Mesendoderm (in vitro differentiated cells): ENCODE data around the gene TRAPPC2.

Source experiments
- DNase-seq: peaks from one replicate; pipeline ENCODE4 v3.0.0; 2013
- H2AK5ac ChIP-seq: 2 replicates; pipeline ENCODE4 v1.6.1; 2013; ENCODE audit warnings: low read length, inconsistent platforms
- H2BK120ac ChIP-seq: 2 replicates; pipeline ENCODE4 v1.6.1; 2013; ENCODE audit warnings: low read depth, mild to moderate bottlenecking, low read length, moderate library complexity, mixed read lengths
- H2BK15ac ChIP-seq: replicated peaks from 2 replicates; pipeline ENCODE4 v1.6.1; 2013; ENCODE audit warnings: low read depth, mild to moderate bottlenecking, moderate library complexity
- H2BK5ac ChIP-seq: 2 replicates; pipeline ENCODE4 v1.6.1; 2013; ENCODE audit warnings: low read length, inconsistent platforms
- H3K18ac ChIP-seq: 2 replicates; pipeline ENCODE4 v1.6.1; 2013; ENCODE audit warnings: mild to moderate bottlenecking, low read length, mixed read lengths
- H3K23ac ChIP-seq: one replicate; pipeline ENCODE4 v1.6.1; 2013; ENCODE audit warnings: low read length
- H3K27ac ChIP-seq: 2 replicates; pipeline ENCODE4 v1.5.1; 2013; ENCODE audit warnings: low read depth, mild to moderate bottlenecking, inconsistent platforms, low read length, moderate library complexity
- H3K27me3 ChIP-seq: 2 replicates; pipeline ENCODE4 v1.6.1; 2013; ENCODE audit warnings: low read length, control low read depth, mild to moderate bottlenecking, inconsistent platforms; ENCODE audit not compliant: insufficient read depth, poor library complexity
- H3K36me3 ChIP-seq: 2 replicates; pipeline ENCODE4 v1.6.1; 2013; ENCODE audit warnings: low read length, inconsistent platforms; ENCODE audit not compliant: control insufficient read depth, insufficient read depth
- H3K4ac ChIP-seq: one replicate; pipeline ENCODE4 v1.6.1; 2013; ENCODE audit warnings: low read depth, mild to moderate bottlenecking, low read length, moderate library complexity
- H3K4me1 ChIP-seq: 2 replicates; pipeline ENCODE4 v1.6.1; 2013; ENCODE audit warnings: low read depth, low read length, inconsistent platforms; ENCODE audit not compliant: control insufficient read depth
- H3K4me2 ChIP-seq: 2 replicates; pipeline ENCODE4 v1.6.1; 2013; ENCODE audit warnings: low read length
- H3K4me3 ChIP-seq: 2 replicates; pipeline ENCODE4 v1.5.1; 2013; ENCODE audit warnings: mild to moderate bottlenecking, low read length
- H3K56ac ChIP-seq: one replicate; pipeline ENCODE4 v1.6.1; 2013; ENCODE audit warnings: low read length
- H3K79me1 ChIP-seq: 2 replicates; pipeline ENCODE4 v1.6.1; 2013; ENCODE audit warnings: low read length, inconsistent platforms
- H3K79me2 ChIP-seq: 2 replicates; pipeline ENCODE4 v1.6.1; 2013; ENCODE audit warnings: mild to moderate bottlenecking, low read length; ENCODE audit not compliant: control insufficient read depth, insufficient read depth
- H3K9ac ChIP-seq: 2 replicates; pipeline ENCODE4 v1.6.1; 2013; ENCODE audit warnings: low read length, inconsistent platforms
- H4K5ac ChIP-seq: one replicate; pipeline ENCODE4 v1.6.1; 2013; ENCODE audit warnings: low read length
- H4K8ac ChIP-seq: one replicate; pipeline ENCODE4 v1.6.1; 2013; ENCODE audit warnings: low read depth, mild to moderate bottlenecking, control low read depth, low read length, moderate library complexity
- WGBS: extraction: QIAGEN DNeasy Blood & Tissue Kit; methylation state at CpG from one replicate; pipeline ENCODE4 v1.1.7; 2013; ENCODE audit warnings: low lambda C conversion rate, missing lambda C conversion rate; ENCODE audit not compliant: insufficient coverage; ENCODE audit errors: extremely low coverage; 5-methylcytosine and 5-hydroxymethylcytosine counted together

TRAPPC2 gene

GRCh38 chrX:13664020-13664419 lies 70.4 kb downstream of the TRAPPC2 start:
- no peak overlapping the region for H2BK120ac ChIP-seq
- H3K79me1 ChIP-seq, result no peaks in the 10 kb centered on the region
- H3K27me3 ChIP-seq, result no peaks in the 10 kb centered on the region
- no peak overlapping the region for H2BK15ac ChIP-seq
- no peak overlapping the region for H2AK5ac ChIP-seq
- no peak overlapping the region for H3K4me2 ChIP-seq
- no peak overlapping the region for H3K27ac ChIP-seq
- H3K9ac ChIP-seq, result no peak overlapping the region
- no peak overlapping the region for H3K56ac ChIP-seq
- no peak overlapping the region for H3K4me3 ChIP-seq
- no peak overlapping the region for H2BK5ac ChIP-seq
- no peak for DNase-seq
- H4K8ac ChIP-seq, result no peak overlapping the region
- no CpG with 5 or more reads among the region's 3 CpGs for whole genome bisulfite sequencing
- no peak overlapping the region for H3K18ac ChIP-seq
- no peaks in the 10 kb centered on the region for H3K4me1 ChIP-seq
- H4K5ac ChIP-seq, result no peak overlapping the region
- H3K36me3 ChIP-seq, result no peaks in the 10 kb centered on the region
- H3K23ac ChIP-seq, result no peak overlapping the region
- H3K79me2 ChIP-seq, result no peaks in the 10 kb centered on the region
- no peak overlapping the region for H3K4ac ChIP-seq

GRCh38 chrX:13662355-13662791 lies 72.0 kb downstream of the TRAPPC2 start:
- no peaks in the 10 kb centered on the region for H3K79me1 ChIP-seq
- no peaks in the 10 kb centered on the region for H3K4me1 ChIP-seq
- H3K56ac ChIP-seq, result no peak overlapping the region
- no peak overlapping the region for H3K27ac ChIP-seq
- H3K4me3 ChIP-seq, result no peak overlapping the region
- no peak overlapping the region for H2BK15ac ChIP-seq
- no peak overlapping the region for H4K8ac ChIP-seq
- no peak overlapping the region for H3K4me2 ChIP-seq
- H3K36me3 ChIP-seq, result no peaks in the 10 kb centered on the region
- H3K23ac ChIP-seq, result no peak overlapping the region
- no peak overlapping the region for H3K18ac ChIP-seq
- no peak overlapping the region for H3K4ac ChIP-seq
- no peak overlapping the region for H2AK5ac ChIP-seq
- H3K9ac ChIP-seq, result no peak overlapping the region
- H3K79me2 ChIP-seq, result no peaks in the 10 kb centered on the region
- H2BK120ac ChIP-seq, result no peak overlapping the region
- no peak overlapping the region for H4K5ac ChIP-seq
- no peaks in the 10 kb centered on the region for H3K27me3 ChIP-seq
- H2BK5ac ChIP-seq, result no peak overlapping the region
- WGBS, result no CpG with 5 or more reads among the region's 6 CpGs
- DNase-seq, result no peak
